Measurements from ENCODE around the gene ASPM.
A peak's percentile ranks its signal among the peaks of the same experiment; 100 is the strongest.

ASPM gene

GRCh38 chr1:197083474-197083873 lies 63.0 kb downstream of the ASPM start:
- no peak for DNase-seq (ENCODE audit: low spot score)

DNA sequence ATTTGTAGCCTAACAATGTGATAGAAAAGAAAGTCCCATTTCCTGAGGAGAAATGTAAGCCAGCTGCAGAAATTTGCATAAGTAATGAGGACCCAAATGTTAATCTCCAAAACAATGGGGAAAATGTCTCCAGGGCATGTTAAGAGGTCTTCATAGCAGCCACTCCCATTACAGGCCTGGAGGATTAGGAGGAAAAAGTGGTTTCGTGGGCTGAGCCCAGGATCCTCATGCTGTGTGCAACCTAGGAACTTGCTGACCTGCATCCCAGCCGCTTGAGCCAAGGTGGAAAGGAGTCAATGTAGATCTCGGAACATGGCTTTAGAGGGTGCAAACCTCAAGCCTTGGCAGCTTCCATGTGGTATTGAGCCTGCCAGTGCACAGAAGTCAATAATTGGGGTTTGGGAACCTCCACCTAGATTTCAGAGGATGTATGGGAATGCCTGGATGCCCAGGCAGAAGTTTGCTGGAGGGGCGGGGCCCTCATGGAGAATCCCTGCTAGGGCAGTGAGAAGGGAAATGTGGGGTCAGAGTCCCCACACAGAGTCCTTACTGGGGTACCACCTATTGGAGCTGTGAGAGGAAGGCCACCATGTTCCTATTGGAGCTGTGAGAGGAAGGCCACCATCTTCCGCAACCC lies 65.2 kb downstream of the ASPM start:
- no peak for DNase-seq (ENCODE audit: low spot score)

DNA sequence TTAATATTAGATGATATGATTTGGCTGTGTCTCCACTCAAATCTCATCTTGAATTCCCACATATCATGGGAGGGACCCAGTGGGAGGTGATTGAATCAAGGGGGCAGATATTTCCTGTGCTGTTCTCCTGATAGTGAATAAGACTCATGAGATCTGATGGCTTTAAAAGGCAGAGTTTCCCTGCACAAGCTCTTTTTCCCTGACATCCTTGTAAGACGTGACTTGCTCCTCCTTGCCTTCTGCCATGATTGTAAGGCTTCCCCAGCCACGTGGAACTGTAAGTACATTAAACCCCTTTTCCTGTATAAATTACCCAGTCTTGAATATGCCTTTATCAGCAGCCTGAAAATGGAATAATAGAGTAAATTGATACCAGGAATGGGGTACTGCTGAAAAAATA lies 66.1 kb downstream of the ASPM start:
- no peak for DNase-seq (ENCODE audit: low spot score)

DNA sequence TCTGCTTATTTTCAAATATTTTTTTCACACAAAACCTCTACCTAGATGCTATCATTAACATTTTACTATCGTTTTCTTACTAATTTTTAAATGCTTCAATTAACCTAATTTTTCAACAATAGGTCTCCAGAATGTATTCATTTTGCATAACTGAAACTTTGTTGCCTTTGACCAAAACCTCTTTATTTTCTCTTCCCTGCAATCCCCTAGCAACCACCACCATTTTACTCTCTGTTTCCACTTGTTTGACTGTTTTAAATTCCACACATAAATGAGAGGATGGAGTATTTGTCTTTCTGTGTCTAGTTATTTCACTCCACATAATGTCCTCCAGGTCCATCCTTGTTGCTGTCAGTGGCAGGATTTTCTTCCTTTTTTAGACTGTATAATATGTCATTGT lies 69.9 kb downstream of the ASPM start:
- DNase-seq (ENCODE audit: low spot score) = no peak

DNA sequence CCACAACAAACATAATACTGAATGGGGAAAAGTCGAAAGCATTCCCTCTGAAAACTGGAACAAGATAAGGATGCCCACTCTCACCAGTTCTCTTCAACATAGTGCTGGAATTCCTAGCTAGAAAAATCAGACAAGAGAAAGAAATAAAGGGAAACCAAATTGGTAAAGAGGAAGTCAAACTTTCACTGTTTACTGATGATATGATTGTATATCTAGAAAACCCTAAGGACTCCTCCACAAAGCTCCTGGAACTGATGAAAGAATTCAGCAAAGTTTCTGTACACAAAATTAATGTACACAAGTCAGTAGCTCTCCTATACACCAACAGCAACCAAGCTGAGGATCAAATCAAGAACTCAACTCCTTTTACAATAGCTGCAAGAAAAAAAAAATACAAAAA lies 72.5 kb downstream of the ASPM start:
- no peak for DNase-seq (ENCODE audit: low spot score)

- no peak for DNase-seq (ENCODE audit: low spot score)
Measured at GRCh38 chr1:197067457-197067818, 79.0 kb downstream of the ASPM start.

GRCh38 chr1:197066719-197067456 lies 79.6 kb downstream of the ASPM start, which contains the start of gene F13B:
Gene F13B (minus strand): TSS chr1:197067260. CDS start chr1:197067223, 37 bp downstream.
- no peak for DNase-seq (ENCODE audit: low spot score)

- no peak for DNase-seq (ENCODE audit: low spot score)
Measured at GRCh38 chr1:197066277-197066676, 80.2 kb downstream of the ASPM start.

- DNase-seq (ENCODE audit: low spot score) = no peak
Measured at GRCh38 chr1:197065559-197065958, 80.9 kb downstream of the ASPM start.

DNA sequence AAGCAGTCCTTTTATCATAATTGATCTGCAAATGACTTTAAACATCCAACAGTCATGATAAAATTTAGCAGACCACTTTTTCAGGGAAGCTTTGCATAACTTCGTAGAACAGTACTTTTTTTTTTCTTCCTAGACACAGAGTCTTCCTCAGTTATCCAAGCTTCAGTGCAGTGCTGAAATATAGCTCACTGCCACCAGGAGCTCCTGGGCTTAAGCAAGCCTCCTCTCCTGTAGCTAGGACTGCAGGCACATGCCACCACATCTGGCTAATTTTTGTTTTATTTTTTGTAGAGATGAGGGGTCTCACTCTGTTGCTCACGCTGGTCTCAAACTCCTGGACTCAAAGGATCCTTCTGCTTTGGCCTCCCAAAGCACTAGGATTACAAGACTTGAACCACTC lies 83.3 kb downstream of the ASPM start:
- no peak for DNase-seq (ENCODE audit: low spot score)

DNA sequence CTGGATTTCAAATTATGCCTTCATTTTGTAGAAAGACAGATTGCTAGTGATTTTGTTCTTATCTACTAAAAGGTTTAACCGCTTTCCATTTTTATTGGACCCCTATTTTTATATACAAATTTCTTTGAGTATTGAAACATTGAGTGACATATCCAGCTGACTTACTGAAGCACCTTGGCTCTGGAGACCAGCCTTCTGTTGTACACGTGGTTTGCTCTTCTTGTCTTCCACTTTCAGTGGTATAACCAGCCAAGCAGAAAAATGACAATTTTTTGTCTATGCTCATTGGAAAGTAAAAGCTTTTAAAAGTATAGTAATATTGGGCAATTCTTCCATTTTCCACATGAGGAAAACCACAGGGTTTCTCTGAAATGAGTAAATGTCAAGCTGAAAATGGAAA lies 83.8 kb downstream of the ASPM start:
- no peak for DNase-seq (ENCODE audit: low spot score)

GRCh38 chr1:197049100-197049499 lies 97.4 kb downstream of the ASPM start:
- DNase-seq (ENCODE audit: low spot score) = no peak

DNA sequence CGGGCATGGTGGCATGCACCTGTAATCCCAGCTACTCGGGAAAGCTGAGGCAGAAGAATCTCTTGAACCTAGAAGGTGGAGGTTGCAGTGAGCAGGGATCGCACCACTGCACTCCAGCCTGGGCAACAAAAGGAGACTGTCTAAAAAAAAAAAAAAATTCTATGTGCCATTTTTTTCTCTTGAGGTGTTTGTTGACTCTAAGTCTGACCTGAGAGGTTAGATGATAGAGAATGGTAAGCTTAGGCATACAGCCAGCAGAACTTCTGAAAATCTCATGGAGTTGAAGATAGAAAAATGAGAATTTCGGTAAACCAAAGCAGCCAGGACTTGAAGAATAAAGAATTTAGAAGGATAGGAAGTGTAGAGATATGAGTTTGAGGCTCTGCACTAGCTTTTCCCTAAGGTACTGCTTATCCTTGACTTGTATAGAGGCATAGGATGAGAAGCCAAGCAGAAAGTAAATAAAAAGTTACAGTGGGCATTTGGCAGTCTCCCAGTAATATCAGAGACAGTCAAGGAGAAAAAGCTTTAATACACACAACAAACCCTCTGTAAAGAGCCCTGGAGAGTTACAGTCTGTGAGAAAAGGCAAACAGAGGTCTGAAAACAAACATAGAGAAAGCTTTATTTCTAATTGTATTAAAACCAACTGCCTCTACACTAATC lies 103.7 kb downstream of the ASPM start:
- no peak for DNase-seq (ENCODE audit: low spot score)

DNA sequence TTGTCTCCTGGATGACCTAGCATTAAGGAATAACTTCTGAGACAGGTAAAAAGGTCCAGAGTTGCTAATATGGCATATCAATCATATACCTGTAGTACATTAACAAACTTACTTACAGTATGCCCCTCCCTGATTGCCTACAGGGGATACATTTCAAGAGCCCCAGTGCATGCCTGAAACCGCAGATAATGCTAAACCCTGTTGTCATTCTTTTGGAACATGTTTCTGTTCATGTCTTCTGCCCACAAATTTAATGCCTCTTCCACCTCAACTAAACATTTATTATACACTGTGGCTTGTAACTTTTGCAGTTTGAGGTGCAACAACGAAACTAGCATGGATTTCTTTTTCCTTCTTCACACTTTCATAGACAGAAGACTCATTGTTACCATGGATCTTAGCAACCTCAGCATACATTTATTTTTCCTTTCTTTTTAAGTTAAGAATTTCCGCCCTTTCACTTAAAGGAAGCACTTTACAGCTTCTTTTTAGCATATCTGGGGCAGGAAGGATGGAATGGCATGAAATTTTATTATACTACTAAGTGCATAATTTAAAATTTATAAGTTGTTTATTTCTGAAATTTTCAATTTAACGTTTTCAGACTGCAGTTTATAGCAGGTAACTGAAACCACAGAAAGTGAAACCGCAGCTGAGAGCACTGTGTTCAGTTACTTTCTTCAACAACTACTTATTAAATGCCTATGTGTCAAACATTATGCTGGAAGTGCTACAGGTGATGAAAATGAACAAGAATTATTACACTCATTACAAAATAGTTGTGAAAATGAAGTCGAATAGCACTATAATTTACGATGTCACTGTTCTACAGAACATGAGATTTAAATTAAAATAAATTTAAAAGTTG lies 104.7 kb downstream of the ASPM start:
- no peak for DNase-seq (ENCODE audit: low spot score)

DNA sequence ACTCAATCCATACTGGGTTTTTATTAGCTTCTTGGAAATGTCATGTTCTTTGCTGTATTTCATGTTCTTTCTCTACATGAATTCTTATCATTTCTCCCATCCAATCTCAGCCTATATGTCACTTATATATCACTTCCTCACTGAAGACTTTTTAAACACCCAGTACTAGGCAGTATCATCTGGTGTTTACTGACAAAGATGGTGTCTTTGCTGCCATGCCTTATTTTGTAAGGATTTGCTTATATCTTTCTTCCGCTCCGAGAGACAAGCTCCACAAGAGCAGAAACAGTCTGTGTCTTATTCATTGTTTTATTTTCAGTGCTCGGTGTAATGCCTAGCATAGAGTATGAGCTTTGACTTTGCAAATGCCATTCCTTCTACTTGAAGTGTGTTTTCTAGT lies 109.6 kb downstream of the ASPM start:
- DNase-seq (ENCODE audit: low spot score) = no peak

- peak; percentile 76 for DNase-seq (ENCODE audit: low spot score)
Measured at GRCh38 chr1:197034631-197035339, 111.7 kb downstream of the ASPM start.
